AG20443 (cell line): ENCODE results near the gene KARS1.

ENCODE experiments used
- DNase-seq: peaks from one replicate; pipeline ENCODE4 v3.0.0; 2012; ENCODE audit warnings: low spot score, mixed read lengths

Gene KARS1

GRCh38 chr16:75579281-75579834, 68.1 kb downstream of the KARS1 start:
- no peak for DNase-seq

- DNase-seq, result no peak
Measured at GRCh38 chr16:75578725-75579124, 68.7 kb downstream of the KARS1 start.

GRCh38 chr16:75578212-75578611, 69.3 kb downstream of the KARS1 start:
- DNase-seq, result no peak
